Activated CD8-positive, alpha-beta memory T cell treated with anti-CD3 and anti-CD28 coated beads for 36 hours (primary cell): ENCODE results near the gene AP2A2. TPM values are rescaled to one million over a fixed set of nuclear protein-coding genes. Genes with fewer than 3 reads are reported as not detected.
"Not testable (repeated sequence)": the region's sequence is repeated elsewhere in the genome, so short reads cannot be mapped to it uniquely, and the experiment has no call there.

ENCODE experiments used
- CTCF ChIA-PET: fragments of 350-600 bp; sonication (Branson Sonifier 250); formaldehyde crosslinking; loops from one replicate; lab custom pipeline; 2021; ENCODE audit warnings: antibody characterized with exemption; lab: Charles Lee
- POLR2A ChIA-PET: fragments of 350-600 bp; sonication (Branson Sonifier 250); formaldehyde crosslinking; loops from one replicate; lab custom pipeline; 2021; ENCODE audit warnings: antibody characterized with exemption; lab: Charles Lee
- total RNA-seq, 2 experiments: library from RNA; stranded (reverse); gene quantifications; one replicate each; pipeline ENCODE4 v1.2.3, GENCODE V29; 2021

The AP2A2 gene
- total RNA-seq, 2 experiments from 2014 or later, result 37.8 to 38.3 TPM

DNA sequence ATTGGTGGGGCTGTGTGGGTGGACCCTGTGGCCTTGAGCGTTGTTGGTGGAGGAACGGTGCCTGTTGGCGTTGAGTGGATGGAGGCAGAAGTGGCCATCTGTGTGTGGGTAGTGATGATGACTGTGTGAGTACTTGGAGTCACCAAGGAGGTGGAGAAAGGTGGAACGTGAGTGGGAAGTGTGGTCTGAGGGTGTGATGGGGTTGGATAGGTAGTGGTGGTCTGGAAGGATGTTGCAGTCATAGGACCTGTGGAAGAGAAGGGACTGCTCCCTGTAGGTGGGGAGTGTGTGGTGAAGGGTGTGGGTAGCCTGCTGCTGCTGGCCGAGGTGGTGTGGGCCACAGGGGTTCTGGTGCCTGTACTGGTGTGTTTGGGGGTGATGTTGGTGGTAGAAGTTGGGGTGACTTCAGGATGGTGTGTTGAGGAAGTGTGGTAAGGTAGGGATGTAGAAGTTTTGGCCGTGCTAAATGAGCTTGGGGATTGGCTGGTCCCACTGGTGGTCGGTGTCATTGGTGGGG is 91.0 kb downstream of the AP2A2 start:
- CTCF ChIA-PET, result interaction anchor here (0.8 to 1.1 kb wide), 2 partner anchors 91 to 168 kb away, joined by 3 read pairs; partner anchors contain the start of gene AP2A2
- POLR2A ChIA-PET, result not testable (repeated sequence)

DNA sequence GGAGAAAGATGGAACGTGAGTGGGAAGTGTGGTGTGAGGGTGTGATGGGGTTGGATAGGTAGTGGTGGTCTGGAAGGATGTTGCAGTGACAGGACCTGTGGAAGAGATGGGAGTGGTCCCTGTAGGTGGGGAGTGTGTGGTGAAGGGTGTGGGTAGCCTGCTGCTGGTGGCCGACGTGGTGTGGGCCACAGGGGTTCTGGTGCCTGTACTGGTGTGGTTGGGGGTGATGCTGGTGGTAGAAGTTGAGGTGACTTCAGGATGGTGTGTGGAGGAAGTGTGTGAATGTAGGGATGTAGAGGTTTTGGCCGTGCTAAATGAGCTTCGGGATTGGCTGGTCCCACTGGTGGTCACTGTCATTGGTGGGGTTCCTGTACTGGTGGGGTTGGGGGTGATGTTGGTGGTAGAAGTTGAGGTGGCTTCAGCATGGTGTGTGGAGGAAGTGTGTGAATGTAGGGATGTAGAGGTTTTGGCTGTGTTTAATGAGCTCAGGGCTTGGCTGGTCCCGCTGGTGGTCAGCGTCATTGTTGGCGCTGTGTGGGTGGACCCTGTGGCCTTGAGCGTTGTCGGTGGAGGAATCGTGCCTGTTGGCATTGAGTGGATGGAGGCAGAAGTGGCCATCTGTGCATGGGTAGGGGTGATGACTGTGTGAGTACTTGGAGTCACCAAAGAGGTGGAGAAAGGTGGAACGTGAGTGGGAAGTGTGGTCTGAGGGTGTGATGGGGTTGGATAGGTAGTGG is 91.8 kb downstream of the AP2A2 start:
- POLR2A ChIA-PET, result no interaction called here
- CTCF ChIA-PET, result interaction anchor here (0.7 to 1.1 kb wide), 2 partner anchors 92 to 170 kb away, joined by 3 read pairs; partner anchors contain the start of gene AP2A2

DNA sequence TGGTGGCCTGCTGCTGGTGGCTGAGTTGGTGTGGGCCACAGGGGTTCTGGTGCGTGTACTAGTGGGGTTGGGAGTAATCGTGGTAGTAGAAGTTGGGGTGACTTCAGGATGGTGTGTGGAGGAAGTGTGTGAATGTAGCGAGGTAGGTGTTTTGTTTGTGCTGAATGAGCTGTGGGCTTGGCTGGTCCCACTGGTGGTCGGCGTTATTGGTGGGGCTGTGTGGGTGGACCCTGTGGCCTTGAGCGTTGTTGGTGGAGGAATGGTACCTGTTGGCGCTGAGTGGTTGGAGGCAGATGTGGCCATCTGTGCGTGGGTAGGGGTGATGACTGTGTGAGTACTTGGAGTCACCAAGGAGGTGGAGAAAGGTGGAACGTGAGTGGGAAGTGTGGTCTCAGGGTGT is 92.4 kb downstream of the AP2A2 start:
- ChIA-PET POLR2A (no interaction called here), CTCF (interaction anchor here (0.7 kb wide), 1 partner anchor 170 kb away, joined by 3 read pairs; no protein-coding TSS in a partner anchor)

DNA sequence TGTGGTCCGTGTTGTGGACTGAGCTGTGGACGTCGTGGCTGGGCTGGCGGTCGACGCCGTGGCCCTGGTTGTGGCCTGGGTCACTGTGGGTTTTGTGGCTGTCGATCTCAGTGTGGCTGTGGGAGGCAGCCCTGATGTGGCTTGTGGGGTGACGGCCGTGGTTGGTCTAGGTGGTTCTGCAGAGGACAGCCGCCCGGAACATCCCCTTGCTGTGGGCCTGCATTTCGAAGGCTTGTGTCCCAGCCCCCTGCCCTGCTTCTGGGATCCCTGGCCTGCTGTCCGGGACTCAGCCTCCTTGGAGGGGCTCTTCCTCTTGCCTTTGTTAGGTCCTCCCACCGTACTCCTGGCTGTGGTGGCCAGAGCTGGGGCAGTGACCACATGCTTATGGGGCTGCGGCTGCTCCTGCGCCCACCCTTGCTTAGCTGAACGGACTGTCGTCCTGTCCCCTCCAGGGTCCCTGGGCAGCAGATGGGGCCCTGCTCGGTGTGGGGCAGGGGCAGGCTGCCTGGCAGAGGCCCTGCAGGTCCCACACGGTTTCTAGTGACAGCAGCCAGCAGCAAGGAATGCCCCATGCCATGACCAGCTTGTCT is 93.7 kb downstream of the AP2A2 start:
- CTCF ChIA-PET, result no interaction called here
- POLR2A ChIA-PET, result no interaction called here

DNA sequence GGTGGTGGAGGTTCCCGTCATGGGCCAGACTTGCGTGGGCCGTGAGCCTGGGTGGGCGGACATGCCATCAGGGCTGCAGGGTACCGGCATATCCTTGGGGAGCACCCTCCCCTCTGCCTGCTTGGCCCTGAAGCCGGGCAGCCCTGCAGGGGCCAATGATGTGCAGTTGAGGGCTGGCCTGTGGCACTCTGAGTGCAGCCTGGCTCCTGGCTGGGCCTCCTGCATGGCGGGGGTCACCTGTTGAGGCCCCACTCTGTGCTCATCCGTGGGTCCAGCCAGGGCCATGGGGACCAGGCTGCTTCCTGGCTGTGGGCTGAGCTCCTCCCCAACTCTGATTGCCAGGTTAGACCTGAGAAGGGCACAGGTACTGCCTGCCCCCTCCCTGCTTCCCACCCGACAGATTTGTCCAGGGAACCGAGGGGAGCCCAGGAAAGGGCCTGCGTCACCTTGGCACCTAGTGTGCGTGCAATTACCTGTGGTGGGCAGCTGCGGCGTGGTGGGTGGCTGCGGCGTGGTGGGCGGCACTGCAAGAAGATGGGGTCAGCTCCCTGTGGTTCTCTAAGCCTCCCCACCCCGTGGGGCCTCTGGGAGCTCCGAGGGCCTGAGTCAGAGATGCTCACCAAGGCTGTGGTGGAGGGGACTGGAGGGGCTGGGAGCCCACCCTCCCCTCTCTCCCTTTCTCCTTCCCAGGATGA is 94.7 kb downstream of the AP2A2 start:
- ChIA-PET POLR2A (no interaction called here), CTCF (no interaction called here)

DNA sequence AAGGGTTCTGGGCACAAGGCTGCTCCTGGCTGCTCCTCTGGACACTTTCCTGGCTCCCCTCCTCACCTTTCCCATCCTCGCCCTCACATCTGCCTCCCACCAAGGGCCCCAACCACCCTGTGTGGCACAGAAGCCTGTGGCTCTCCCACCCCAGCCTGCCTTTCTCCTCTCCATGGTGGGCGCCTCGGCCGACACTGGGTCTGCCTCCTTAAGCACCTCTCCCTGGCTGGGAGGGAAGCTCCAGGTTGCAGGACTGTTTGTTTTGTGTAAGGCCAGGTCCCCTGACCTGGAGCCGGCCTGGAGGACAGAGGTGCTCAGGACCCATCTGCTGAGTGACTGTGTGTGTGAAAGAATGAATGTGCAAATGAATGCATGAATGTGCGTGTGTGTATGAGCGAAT is 96.7 kb downstream of the AP2A2 start:
- ChIA-PET POLR2A (no interaction called here), CTCF (no interaction called here)

DNA sequence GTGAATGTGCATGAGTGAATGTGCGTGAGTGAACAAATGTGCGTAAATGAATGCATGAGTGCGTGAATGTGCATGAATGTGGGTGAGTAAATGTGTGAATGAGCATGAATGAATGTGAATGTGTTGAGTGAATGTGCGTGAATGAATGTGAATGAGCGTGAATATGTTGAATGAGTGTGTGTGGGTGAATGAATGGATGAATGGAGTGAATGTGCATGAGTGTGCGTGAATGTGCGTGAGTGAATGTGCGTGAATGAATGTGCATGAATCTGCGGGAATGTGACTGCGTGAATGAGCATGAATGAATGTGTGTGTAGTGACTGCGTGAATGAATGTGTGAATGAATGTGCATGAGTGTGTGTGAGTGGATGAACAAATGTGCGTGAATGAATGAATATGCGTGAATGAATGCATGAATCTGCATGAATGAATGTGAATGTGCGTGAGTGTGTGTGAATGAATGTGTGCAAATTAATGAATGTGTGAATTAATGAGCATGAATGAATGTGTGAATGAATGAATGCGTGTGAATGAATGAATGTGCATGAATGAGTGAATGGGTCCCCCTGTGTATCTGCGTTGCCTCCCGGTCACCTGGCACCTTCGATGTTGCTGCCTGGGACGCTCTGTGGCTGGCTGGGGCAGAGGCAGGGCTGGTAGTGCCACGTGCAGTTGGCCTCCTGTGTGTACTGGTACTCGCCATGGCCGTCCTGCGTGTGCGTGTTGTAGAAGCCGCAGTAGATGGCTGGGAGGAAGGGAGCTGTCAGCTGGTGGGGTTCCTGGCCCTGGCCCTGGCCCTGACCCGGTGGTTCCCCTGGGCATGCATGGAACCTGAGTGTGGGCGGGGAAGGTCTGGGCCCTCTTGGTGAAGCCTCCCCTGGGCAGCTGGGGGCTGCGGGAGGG is 97.5 kb downstream of the AP2A2 start:
- CTCF ChIA-PET, result no interaction called here
- POLR2A ChIA-PET, result no interaction called here

DNA sequence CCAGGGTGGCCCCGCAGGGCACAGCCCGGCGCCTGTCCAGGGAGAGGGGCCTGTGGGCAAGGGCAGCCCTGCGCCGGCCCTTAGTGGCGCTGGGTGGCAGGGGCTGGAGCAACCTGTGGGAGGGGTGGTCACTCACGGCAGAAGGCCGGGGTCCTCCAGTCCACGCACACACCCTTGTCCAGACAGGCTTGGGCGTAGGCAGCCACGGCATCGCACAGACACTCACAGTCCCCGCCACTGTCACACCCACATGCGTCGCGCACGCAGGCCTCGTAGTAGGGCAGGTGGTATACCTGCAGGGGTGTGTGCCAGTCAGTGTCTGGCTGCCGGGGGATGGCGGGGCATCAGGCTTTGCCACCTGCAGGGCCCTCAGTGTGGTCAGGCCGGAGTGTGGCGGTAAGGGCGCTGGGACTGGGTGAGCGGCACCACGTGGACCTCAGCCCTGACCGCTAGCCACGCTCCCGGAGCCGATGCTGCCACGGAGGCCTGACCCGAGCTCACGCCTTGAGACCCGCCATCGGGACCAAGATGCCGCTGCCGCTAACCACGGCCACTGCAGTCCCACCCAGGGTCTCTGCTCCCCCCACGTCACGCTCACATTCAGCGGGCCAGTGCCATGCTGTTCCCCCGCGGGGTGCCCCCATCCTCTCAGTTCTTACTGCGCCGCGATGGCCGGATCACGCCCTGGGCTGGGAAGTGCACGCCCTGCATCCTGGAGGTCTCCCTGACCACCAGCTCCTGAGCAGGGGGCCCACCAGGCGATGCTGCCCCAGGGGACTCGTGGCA is 98.3 kb downstream of the AP2A2 start:
- ChIA-PET POLR2A (no interaction called here), CTCF (no interaction called here)

DNA sequence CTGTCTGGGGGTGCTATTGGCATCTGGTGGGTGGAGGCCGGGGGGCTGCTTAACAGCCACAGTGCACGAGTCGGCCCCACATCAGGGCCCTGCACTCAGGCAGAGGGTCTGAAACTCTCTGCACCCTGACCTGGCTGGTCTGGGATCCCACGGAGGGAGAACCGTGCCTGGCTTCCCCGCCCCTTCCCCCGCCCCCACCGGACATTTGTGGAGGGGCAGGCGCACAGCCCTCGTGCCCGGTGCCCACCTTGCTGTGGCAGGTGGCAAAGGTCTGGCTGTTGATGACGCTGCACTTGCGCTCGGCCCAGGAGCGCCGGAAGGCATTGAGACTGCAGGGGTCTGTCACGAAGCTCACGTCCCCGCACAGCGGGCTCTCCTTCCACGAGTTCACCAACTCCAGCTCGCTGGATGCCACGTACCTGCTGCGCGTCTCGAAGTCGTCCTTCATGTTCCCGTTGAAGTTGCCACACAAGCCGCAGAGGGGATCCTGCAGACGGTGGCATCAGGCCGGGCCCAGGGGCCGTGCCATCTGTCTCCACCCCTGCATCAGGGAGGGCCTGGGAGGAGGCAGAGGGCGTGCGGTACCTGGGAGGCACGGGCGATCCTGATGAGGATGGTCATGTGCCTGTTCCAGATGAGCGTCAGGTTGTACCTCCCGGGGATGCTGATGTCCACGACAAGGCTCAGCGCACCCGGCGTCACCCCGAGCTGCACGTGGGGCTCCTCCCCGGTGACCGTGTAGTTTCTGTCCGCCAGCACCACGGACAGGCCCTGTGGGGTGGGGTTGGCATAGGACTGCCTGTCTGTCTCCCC is 99.1 kb downstream of the AP2A2 start:
- ChIA-PET CTCF (no interaction called here), POLR2A (no interaction called here)

DNA sequence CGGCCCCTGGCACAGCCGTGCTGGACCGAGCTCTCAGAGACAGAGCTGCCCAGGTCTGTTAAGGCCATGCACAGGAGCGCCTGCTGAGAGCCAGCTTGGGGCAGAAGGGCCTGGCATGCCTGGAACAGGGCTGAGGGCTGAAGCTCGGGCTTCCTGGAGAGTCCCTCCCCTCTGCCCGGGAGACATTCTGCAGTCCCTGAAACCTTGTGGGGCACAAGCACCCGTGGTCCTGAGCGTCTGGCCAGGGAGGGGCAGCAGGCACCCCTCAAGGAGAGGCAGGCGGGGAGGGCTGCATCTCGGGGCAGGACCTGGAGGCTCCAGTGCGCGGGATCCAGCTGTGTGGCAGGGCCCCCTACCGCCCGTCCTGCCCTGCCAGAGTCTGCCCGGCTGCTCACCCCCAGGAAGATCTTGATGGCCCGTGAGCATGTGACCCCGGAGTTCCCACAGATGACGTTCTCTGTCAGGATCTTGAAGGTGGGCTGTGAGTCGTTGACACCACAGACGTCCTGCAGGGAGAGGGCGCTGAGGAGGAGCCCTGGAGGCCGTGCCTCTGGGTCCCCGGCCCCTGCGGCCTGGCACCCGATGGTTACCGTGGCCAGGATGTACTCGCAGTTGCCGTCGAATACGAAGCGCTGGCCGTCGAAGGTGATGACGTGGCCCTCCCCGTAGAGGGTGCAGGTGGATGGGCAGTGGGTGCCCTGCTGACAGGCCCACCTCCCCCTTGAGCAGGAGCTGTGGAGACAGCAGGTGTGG is 99.9 kb downstream of the AP2A2 start:
- ChIA-PET CTCF (no interaction called here), POLR2A (no interaction called here)

DNA sequence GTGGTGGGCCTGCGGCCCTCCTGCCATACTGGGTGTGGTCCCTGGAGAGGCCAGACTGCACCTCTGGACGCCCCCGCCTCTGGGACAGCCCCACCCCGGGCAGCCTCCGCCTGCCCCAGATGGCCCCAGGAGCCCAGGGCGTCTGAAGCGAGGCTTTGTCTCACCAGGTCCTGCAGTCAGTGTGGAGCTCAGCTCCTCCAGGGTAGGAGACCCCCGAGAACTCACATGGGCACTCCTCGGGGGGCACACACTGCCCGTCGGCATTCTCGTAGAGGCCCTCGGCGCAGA is 100.4 kb downstream of the AP2A2 start:
- ChIA-PET POLR2A (no interaction called here), CTCF (no interaction called here)

DNA sequence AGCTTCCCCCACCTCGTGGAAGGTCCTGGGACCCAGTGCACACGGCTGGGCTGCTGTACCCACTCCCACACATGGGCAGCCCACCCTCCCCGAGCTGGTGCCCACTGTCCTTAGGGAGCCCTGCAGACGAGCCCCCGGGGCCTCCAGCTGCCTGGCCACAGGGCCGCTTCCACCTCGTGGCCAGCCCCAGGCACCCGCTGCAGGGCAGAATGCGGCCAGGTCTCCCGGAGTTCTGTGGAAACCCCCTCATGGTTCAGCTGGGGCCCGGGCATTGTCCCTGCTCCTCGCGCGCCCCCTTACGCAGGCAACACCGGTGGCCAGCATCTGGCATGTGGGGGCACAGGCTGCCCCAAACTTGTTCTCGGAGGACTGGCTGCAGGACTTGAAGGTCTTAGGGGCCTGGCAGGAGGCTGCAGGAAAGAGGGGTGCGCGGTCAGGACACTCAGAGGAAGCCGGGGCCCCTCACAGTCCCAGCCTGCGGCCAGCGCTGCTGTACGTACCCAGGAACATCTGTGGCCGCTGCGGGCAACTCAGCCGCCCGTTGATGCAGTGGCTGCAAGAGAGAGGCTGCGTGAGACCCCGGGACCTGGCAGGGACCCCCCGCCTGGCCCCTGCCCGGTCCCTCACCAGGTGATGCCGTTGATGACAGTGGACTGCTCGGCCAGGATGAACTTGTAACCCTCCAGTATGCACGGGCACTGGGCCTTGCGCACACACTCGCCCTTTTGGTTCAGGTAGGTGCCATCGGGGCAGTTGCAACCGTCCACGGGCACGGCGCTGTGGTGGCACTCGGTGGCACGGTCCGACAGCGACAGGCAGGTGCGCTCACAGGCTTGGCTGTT is 101.2 kb downstream of the AP2A2 start:
- ChIA-PET CTCF (no interaction called here), POLR2A (no interaction called here)

DNA sequence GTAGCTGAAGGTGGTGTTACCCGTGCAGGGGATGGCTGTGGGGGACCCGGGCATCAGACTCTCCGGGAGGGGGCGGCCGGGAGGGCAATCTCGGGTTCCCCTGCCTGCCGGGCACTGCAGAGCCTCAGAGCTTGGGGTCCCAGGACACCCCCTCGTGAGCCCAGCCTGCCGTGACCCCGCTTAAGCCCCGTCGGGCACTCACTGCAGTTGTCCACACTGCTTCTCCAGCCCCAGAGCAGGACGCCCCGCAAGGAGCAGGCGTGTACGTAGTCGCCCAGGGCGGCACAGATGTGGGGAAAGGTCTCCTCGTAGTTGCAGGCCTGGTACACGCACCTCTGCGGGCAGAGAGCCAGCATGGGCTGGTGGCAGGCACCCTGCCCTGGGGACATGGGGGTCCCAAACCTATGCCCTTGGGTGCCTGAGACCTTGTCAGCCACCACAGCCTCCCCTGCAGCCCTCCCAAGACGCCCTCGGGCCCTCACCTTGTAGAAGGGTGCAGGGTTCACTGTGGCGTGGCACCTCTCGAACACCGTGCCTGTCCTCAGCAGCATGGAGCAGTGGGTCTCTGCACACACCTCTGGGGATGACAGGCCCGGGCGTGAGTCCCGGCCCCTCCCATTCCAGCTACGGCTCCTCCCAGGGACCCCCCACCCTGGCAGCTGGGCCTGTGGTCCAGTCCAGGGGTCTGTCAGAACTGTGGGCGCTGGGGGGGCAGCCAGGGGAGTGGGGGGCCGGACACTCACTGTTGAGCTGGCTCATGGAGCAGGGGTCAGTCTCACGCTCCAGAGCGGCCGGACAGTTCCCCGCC is 102.0 kb downstream of the AP2A2 start:
- ChIA-PET POLR2A (no interaction called here), CTCF (no interaction called here)

DNA sequence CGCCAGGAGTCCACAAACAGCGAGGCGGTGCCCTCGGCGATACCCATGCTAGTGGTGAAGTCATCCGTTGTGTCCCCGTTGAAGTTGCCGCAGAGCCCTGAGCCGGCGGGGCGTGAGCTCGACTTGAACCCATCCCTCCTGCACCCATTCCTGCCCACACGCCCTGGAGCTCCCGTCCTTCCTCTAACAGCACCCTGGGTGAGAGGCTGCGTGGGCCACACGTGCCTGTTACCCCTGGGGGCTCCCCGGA is 102.5 kb downstream of the AP2A2 start:
- ChIA-PET POLR2A (no interaction called here), CTCF (no interaction called here)

DNA sequence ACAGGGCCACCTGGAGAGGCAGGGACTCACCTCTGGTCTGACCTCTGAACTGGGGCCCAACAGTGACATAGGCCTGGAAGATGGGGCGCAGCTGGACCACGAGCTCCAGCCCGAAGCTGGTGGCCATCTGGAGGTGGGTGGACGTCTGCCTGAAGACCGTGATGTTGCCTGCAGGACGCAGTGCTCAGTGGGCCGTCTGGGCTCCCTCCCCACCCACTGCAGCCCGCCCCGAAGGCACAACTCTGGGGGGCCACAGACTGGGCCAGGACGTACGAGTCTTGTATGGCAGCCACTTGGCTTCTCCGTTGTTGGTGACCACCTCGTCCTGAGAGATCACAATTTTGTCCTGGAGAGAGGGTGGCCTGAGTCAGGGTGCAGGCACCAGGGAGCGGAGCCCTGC is 102.9 kb downstream of the AP2A2 start:
- POLR2A ChIA-PET, result no interaction called here
- CTCF ChIA-PET, result no interaction called here

DNA sequence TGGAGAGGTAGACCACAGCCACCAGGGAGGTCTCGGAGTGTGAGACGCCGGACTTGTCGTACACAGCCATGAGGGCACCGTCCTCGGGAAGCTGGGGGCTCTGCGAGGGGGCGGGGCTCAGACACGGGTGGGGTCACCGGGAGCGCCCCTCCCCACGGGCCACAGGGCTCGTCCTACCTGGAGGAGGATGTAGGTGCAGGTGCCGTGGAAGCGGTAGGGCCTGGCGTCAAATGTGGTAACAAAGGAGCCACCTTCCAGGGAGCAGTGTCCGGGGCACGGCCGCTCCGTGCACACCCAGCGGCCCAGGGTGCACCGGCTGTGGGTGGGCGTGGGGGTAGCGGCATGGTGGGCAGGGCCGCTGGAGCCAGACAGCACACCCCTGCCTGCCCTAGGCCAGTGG is 103.4 kb downstream of the AP2A2 start:
- POLR2A ChIA-PET, result no interaction called here
- CTCF ChIA-PET, result no interaction called here
